PFSK-1 (cell line): ENCODE measurements around the gene SLC6A2.

ENCODE experiments used
- FOXP2 ChIP-seq: optimal IDR thresholded peaks from 2 replicates; pipeline ENCODE3; 2011; ENCODE audit warnings: borderline replicate concordance, control low read depth, inconsistent platforms; ENCODE audit not compliant: insufficient read depth; ENCODE audit errors: extremely low read length, extremely low read depth
- POLR2AphosphoS5 ChIP-seq: IDR thresholded peaks from 2 replicates; pipeline ENCODE4 v1.6.1; 2012; ENCODE audit warnings: low read depth, mild to moderate bottlenecking, control low read depth, low read length, moderate library complexity
- REST ChIP-seq, 2 experiments: IDR thresholded peaks; 2 replicates each; pipeline versions ENCODE4 v1.6.1 to v1.8.0; 2011 to 2012; ENCODE audit warnings: low read depth in 2 of 2, low read length in 2 of 2, control low read depth in 1 of 2, inconsistent platforms in 1 of 2, mild to moderate bottlenecking in 1 of 2, moderate library complexity in 1 of 2; ENCODE audit not compliant: insufficient read depth in 1 of 2
- SIN3A ChIP-seq: IDR thresholded peaks from 2 replicates; pipeline ENCODE4 v1.6.1; 2012; ENCODE audit warnings: mild to moderate bottlenecking, low read length, moderate library complexity, borderline replicate concordance; ENCODE audit not compliant: insufficient read depth
- TAF1 ChIP-seq: IDR thresholded peaks from 2 replicates; pipeline ENCODE4 v1.6.1; 2012; ENCODE audit warnings: low read length, control low read depth, borderline replicate concordance; ENCODE audit not compliant: insufficient read depth

SLC6A2 gene

GRCh38 chr16:55642611-55643010 is 13.2 kb upstream of the SLC6A2 start:
- TF ChIP-seq POLR2AphosphoS5: no peak

- TF ChIP-seq POLR2AphosphoS5: no peak
- no peak for TF ChIP-seq TAF1
- no peak for TF ChIP-seq SIN3A
- no peak for TF ChIP-seq FOXP2
These were observed 12.4 kb upstream of the SLC6A2 start for GRCh38 chr16:55643161-55643970.

GRCh38 chr16:55645986-55646385 is 9.8 kb upstream of the SLC6A2 start:
- TF ChIP-seq TAF1 (no peak), FOXP2 (no peak)

- no peak for TF ChIP-seq FOXP2
- no peak for TF ChIP-seq REST (IDR thresholded peaks at IDR 0.05; ENCODE audit: insufficient read depth in 1 of 2, low read depth in 2 of 2, low read length in 2 of 2)
- TF ChIP-seq SIN3A: no peak
- no peak for TF ChIP-seq POLR2AphosphoS5
- TF ChIP-seq TAF1: no peak
These were observed 8.4 kb upstream of the SLC6A2 start for GRCh38 chr16:55647343-55647742.

- no peak for TF ChIP-seq TAF1
- TF ChIP-seq FOXP2: no peak
- TF ChIP-seq POLR2AphosphoS5: no peak
- TF ChIP-seq SIN3A: no peak
- TF ChIP-seq REST (IDR thresholded peaks at IDR 0.05; ENCODE audit: insufficient read depth in 1 of 2, low read depth in 2 of 2, low read length in 2 of 2): no peak
These were observed 8.0 kb upstream of the SLC6A2 start for GRCh38 chr16:55647798-55648197.

GRCh38 chr16:55651841-55652824 is 3.7 kb upstream of the SLC6A2 start:
- TF ChIP-seq REST (IDR thresholded peaks at IDR 0.05; ENCODE audit: insufficient read depth in 1 of 2, low read depth in 2 of 2, low read length in 2 of 2) (no peak), TAF1 (no peak), POLR2AphosphoS5 (no peak), FOXP2 (no peak), SIN3A (no peak)
